Activated naive CD8-positive, alpha-beta T cell treated with anti-CD3 and anti-CD28 coated beads, Interleukin-2, amount 50 U/mL, for 16 hours (primary cell): ENCODE results near the gene SPATS1.

ENCODE experiments used
- DNase-seq: peaks from one replicate; pipeline ENCODE4 v3.0.0-alpha.2; 2020; ENCODE audit warnings: low read depth, low spot score

SPATS1 gene, protein sequence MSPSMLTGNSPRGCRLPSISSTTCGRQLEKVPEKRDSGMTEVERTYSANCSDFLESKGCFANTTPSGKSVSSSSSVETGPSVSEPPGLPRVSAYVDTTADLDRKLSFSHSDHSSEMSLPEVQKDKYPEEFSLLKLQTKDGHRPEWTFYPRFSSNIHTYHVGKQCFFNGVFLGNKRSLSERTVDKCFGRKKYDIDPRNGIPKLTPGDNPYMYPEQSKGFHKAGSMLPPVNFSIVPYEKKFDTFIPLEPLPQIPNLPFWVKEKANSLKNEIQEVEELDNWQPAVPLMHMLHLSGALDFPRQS

GRCh38 chr6:44342489-44342888, at the start of gene SPATS1:
Gene SPATS1, plus strand, starts transcription at chr6:44342650. Its CDS starts 446 bp downstream, at chr6:44343096.
- no peak for DNase-seq

DNA sequence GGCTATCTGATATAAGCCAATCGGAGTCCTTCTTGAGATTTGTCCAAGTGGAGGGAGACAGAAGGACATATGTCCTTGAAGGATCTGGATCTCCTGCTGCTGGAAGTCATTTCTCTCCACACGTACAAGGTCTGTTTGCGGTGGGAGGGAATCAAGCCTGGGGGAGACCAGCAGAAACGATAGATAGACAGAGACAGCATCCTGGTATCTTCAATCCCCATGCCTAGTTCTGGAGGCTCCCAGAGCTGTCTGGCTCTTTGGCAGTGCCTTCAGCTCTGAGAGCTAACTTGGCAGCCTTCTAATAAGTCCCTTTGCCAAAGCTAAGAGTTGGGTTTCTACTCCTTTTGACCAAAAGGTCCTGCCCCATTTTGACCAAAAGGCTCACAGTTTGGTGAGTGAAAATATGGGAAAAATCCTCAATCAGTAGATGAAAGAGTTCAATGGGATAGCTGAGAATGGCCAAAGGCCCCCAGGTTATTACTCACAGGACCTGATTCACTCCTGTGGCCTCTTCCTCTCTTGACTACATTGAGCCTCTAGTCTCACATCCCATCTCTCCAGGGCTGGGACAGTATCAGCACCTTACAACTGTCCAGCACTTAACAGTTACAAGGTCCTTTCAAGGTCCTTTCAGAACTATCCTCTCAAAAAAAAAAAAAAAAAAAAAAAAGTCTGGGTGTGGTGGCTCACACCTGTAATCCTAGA, 49.6 kb upstream of the SPATS1 start:
- no peak for DNase-seq

DNA sequence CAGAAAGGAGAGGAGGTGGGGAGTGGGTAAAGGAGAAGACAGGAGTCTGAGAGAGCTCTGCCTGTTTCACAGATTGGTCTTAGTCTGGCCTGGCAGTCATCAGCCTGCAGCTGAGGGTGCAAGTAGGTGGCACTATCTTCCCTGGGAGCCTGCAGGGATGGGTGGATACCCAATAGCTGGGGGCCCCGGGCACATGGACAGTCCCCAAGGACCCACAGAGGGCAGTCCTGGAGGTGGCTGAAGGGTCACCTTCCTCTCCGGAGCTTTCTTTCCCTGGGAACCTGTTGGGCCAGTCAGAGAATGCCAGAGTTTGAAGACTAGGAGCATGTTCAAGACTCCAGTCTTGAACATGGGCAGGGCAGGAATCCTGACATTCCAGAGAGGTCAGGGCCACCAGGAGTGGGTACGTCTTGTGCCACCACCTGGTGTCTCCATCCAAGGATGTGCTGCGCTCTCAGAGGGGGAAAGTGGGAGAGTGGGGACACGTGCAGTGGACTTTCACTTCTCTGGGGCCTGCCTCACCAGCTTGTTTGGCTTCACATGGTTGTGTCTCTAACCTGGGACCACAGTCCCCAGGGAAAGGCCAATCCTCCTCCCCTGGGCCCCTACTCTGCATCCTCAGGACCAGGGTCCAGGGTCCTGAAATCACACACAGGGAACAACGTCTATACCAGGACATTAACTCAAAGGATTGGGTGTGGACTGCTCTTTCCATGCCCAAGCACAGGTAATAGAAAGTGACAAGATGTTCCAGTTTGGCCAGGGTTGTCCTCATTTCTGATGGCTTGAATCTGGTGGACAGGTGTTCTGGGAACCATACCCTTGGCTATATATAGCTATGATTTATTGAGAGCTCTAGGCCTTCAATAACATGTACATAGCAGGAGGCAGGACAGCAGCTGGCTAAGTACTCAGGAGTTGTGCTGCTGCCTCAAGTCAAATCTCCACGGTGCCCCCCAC, 47.3 kb upstream of the SPATS1 start:
- no peak for DNase-seq

DNA sequence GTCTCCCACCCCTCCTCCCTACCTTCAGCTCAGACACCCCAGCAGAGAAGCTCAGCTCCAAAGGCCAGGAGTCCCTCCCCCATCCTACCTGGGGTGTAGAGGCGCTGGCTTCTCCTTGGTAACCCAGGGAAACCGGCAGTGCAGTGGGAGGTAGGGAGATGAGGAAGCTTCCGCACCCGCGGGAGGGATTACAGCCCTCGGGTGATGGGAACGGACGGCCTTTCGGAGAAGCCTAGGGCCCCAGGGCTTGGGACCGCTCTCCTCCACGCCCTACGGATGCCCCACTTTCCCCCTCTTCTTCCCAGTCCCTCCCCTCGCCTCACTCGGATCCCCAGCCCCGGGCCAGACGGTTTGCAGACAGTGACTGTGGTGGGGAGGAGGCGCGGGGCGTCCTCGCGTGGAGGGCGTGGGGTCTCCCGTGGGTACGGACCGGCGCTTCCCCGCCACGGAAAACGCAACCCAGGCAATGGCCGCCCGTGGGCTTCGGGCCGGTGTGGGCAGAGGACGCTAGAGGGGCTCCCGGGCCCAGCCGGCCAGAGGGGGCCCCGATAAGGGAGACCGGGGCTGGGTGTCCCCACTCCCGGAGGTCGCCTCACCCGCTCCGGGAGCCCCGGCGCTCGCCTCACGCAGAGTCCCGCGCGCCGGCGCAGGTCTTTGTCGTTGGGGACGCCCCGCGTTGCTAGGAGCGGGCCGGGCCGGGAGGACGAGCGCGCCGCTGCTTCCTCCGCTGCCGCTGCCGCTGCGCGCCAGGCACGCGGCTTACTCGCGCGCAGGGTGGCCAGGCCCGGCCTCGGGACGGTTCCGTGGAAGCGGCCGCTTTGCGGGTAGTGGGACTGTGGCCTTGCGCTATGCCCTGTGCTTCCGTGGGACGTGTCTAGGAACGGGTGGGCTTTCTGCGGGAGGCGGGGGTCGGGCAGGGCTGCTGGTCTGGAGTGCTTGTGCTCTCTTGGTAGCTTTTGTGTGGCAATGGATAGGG, 45.1 kb upstream of the SPATS1 start:
- DNase-seq, result peak; percentile 15

- DNase-seq, result no peak
Measured at GRCh38 chr6:44298055-44298803, 44.2 kb upstream of the SPATS1 start.

DNA sequence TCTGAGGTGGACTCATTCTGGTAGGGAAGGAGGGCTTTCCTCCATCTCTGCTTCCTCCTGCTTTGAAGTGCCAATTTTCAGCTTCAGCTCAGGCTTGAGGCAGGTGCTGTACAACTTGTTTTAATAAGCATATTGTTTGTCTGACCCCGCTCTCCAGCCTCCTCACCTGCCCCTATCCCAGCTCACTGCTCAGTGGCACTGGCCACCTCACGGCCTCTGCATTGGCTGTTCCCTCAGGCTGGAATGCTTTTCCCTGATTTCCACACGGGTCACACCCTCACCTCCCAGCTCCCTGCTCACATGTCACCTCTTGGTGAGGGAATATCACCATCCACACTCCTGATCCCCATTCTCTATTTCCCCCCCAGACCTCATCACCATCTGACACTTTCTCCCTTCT, 43.6 kb upstream of the SPATS1 start:
- DNase-seq, result no peak

- no peak for DNase-seq
Measured at GRCh38 chr6:44300292-44300823, 42.1 kb upstream of the SPATS1 start.

GRCh38 chr6:44301106-44301505, 41.3 kb upstream of the SPATS1 start:
- DNase-seq, result no peak

GRCh38 chr6:44301782-44302564, 40.5 kb upstream of the SPATS1 start:
- DNase-seq, result no peak

GRCh38 chr6:44302856-44303255, 39.6 kb upstream of the SPATS1 start:
- DNase-seq, result no peak

GRCh38 chr6:44303842-44304241, 38.6 kb upstream of the SPATS1 start:
- no peak for DNase-seq

DNA sequence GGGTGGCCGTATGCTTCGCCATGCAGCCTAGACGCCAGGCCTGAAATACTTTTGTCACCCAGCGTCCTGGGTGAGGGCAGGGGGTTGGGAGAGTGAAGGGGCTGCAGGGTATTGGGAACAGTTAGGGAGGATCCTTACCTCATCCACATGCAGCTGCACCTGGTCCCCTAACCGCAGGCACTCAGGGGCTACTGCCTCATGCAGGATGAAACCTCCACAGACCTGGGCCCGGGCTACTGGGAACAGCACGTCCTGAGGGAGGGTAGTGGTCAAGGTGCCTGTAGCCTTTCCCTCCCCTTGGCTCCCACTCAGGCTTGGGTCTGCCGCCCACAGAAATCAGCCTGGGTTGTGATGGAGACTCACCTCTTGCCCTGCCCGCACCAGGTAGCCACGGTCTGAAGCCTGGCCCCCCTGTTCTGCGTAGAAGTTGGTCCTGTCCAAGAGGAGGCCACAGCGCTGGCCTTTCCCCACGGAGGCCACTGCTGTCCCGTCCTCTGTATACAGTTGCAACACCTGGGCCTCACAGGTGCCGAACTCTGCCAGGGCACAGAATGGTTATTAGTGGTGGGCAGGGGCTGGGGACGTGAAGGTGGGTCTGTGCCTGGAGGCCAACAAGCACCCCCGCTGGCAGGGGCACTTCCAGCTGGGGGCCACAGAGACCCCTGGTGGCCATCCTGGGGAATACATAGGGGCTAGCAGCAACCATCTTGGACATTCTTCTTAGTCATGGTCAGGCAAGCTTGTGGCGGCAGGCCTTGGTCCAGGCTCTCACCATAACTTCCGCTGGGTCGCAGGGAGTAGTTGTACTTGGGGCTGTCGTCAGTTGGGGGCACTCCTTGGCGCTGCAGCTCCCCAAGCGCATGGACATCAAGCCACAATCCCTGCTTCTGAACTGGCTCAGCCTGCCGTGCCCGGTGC, 37.9 kb upstream of the SPATS1 start:
- no peak for DNase-seq

- DNase-seq, result no peak
Measured at GRCh38 chr6:44305200-44305725, 37.2 kb upstream of the SPATS1 start.

- DNase-seq, result no peak
Measured at GRCh38 chr6:44306710-44307109, 35.7 kb upstream of the SPATS1 start.

- no peak for DNase-seq
Measured at GRCh38 chr6:44307217-44307616, 35.2 kb upstream of the SPATS1 start.

DNA sequence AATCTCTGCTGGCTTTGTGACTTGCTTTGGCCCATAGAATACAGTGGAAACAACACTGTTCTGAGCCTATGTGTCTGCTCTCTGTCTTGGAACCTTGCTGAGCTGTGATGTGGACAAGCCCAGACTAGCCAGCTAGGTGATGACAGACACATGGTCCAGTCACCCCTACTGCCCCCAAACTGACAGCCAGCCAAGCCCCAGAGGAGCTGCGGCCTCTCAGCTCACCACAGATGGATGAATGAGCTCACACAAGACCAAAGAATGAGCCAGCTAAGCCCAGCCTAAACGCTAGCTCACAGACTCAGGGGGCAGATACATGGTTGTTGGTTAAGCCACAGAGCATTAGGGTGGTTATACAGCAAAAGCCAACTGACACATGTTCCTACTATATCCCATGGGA, 33.4 kb upstream of the SPATS1 start:
- DNase-seq, result no peak

GRCh38 chr6:44309631-44310030, 32.8 kb upstream of the SPATS1 start:
- no peak for DNase-seq

DNA sequence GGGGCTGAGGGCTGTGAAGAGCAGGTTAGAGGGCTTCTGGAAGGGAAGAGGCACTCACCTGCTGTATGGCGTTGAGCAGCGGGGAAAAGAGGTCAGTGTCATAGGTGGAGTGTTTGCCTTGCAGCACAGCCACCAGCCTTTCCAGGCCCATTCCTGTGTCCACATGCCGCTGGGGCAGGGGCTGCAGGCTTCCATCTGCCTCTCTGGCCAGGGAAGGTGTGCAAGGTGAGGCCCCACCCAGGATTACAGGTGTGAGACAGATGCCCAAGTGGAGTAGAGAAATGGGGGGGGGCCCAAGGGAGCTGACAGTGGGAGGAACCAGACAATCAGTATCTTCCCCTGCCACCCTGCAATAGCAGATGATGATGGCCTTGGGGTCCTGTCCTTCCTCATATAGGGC, 32.2 kb upstream of the SPATS1 start:
- no peak for DNase-seq
